Endodermal cell (in vitro differentiated cells): Measurements from ENCODE around the gene PIP5KL1. TPM values are rescaled to one million over a fixed set of nuclear protein-coding genes. Genes with fewer than 3 reads are reported as not detected.
A peak's percentile ranks its signal among the peaks of the same experiment; 100 is the strongest.

ENCODE experiments used
- DNase-seq: peaks from one replicate; pipeline ENCODE4 v3.0.0-alpha.2; 2017
- H3K27ac ChIP-seq: 2 replicates; pipeline ENCODE4 v1.5.1; 2013; ENCODE audit warnings: mild to moderate bottlenecking, low read depth, low read length, moderate library complexity
- H3K27me3 ChIP-seq: 2 replicates; pipeline ENCODE4 v1.6.1; 2013; ENCODE audit warnings: mild to moderate bottlenecking, low read length, moderate library complexity; ENCODE audit not compliant: insufficient read depth, control insufficient read depth, poor library complexity, severe bottlenecking
- H3K36me3 ChIP-seq: 2 replicates; pipeline ENCODE4 v1.7.0; 2013; ENCODE audit warnings: mild to moderate bottlenecking, low read length, moderate library complexity; ENCODE audit not compliant: control insufficient read depth, insufficient read depth
- H3K4me1 ChIP-seq: one replicate; pipeline ENCODE4 v1.7.0; 2013; ENCODE audit warnings: low read length; ENCODE audit not compliant: control insufficient read depth, insufficient read depth
- H3K4me3 ChIP-seq: 2 replicates; pipeline ENCODE4 v1.5.1; 2013; ENCODE audit warnings: mild to moderate bottlenecking, low read length, moderate library complexity
- H3K9ac ChIP-seq: 2 replicates; pipeline ENCODE4 v1.6.1; 2013; ENCODE audit warnings: mild to moderate bottlenecking, low read length, moderate library complexity; ENCODE audit not compliant: poor library complexity, severe bottlenecking; ENCODE audit errors: extremely low read depth
- H3K9me3 ChIP-seq: 2 replicates; pipeline ENCODE4 v1.6.1; 2013; ENCODE audit warnings: mild to moderate bottlenecking, low read length, moderate library complexity; ENCODE audit not compliant: control insufficient read depth
- H3K27ac Mint-ChIP-seq: 2 replicates; pipeline ENCODE4 v1.8.0; 2020; ENCODE audit warnings: mixed read lengths
- H3K27me3 Mint-ChIP-seq: 2 replicates; pipeline ENCODE4 v1.8.0; 2021; ENCODE audit warnings: mild to moderate bottlenecking, mixed read lengths; ENCODE audit not compliant: insufficient read depth
- H3K36me3 Mint-ChIP-seq: 2 replicates; pipeline ENCODE4 v1.8.0; 2020; ENCODE audit warnings: low read depth, mixed read lengths
- H3K4me1 Mint-ChIP-seq: 2 replicates; pipeline ENCODE4 v1.8.0; 2020; ENCODE audit warnings: mixed read lengths
- H3K4me3 Mint-ChIP-seq: 2 replicates; pipeline ENCODE4 v1.8.0; 2020; ENCODE audit warnings: mild to moderate bottlenecking, moderate library complexity, mixed read lengths
- H3K9me3 Mint-ChIP-seq: 2 replicates; pipeline ENCODE4 v1.8.0; 2020; ENCODE audit warnings: mild to moderate bottlenecking, mixed read lengths
- CTCF ChIP-seq: fragments of 200-600 bp; sonication (generic); conservative IDR thresholded peaks from 2 replicates; pipeline ENCODE4 v1.5.0; 2021; ENCODE audit warnings: antibody characterized with exemption, mild to moderate bottlenecking
- WGBS, 2 experiments: methylation state at CpG; one replicate each; pipeline versions ENCODE4 v1.1.5 to v1.1.7; 2013; ENCODE audit warnings: missing lambda C conversion rate in 2 of 2, mixed read lengths in 1 of 2; ENCODE audit not compliant: insufficient coverage in 1 of 2, insufficient read length in 1 of 2; 5-methylcytosine and 5-hydroxymethylcytosine counted together
- total RNA-seq, 2 donors: library from RNA; stranded (reverse); fragmentation: NEBNext Ultra II Directional in 1 of 2; extraction: Animal tissue kit (Norgen Biotek cat#: 25700) in 1 of 2; gene quantifications; 2 replicates in 1 of 2; 3 replicates in 1 of 2; pipeline ENCODE4 v1.2.1, GENCODE V29; 2021

PIP5KL1 gene
- total RNA-seq, 2 donors from 2014 or later, result 6.6 to 9.3 TPM

DNA sequence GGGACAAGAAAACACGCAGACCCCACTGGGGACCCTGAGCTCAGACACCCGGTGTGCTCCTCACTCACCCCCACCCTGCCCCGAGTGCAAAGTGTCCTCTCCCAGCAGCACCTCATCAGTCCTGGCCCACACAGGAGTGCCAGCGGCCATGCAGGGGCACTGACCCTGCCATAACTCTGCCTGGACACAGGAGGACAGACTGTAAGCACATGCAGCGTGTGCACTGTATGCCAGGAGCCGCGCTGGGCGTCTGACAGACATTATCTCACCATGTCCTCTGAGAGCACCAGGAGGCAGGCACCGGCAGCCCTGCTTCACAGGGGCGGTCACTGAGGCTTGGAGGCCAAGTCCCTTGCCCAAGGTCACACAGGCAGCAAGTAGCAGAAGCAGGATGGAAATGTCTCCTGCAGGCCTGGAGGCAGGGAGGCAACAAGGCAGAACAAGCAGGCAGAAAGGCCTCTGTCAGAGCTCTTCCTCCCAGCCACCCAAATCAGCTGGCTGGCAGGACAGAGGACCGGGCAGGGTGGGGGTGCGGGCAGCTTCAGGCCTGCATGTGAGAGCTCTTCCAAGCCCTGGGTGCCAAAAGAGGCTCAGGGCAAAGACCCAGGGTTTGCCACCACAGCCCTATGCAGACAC is 41.8 kb upstream of the PIP5KL1 start:
- H3K9me3 Mint-ChIP-seq, result no peaks in the 10 kb centered on the region
- H3K27me3 Mint-ChIP-seq, result no peaks in the 10 kb centered on the region
- no peaks in the 10 kb centered on the region for H3K9me3 ChIP-seq
- no peak for TF ChIP-seq CTCF
- peak overlapping the region; percentile 84 for H3K27ac Mint-ChIP-seq
- no peaks in the 10 kb centered on the region for H3K27me3 ChIP-seq
- H3K4me1 ChIP-seq, result peaks cover 26% of the 10 kb centered on the region
- H3K4me1 Mint-ChIP-seq, result peaks cover 42% of the 10 kb centered on the region
- no peak overlapping the region for H3K9ac ChIP-seq
- no peak overlapping the region for H3K4me3 ChIP-seq
- peak overlapping the region; percentile 65 for H3K27ac ChIP-seq
- 87 to 91% methylated on average over 10 to 12 of the region's 12 CpGs for WGBS, 2 experiments
- peak; percentile 50 for DNase-seq
- peaks cover 5% of the 10 kb centered on the region for H3K36me3 Mint-ChIP-seq
- H3K4me3 Mint-ChIP-seq, result no peak overlapping the region
- H3K36me3 ChIP-seq, result peaks cover 3% of the 10 kb centered on the region

GRCh38 chr9:127971357-127972235 is 41.0 kb upstream of the PIP5KL1 start:
- Mint-ChIP-seq H3K27ac (peak overlapping the region; percentile 84), H3K36me3 (peaks cover 5% of the 10 kb centered on the region), H3K9me3 (no peaks in the 10 kb centered on the region), H3K27me3 (no peaks in the 10 kb centered on the region), H3K4me3 (no peak overlapping the region), H3K4me1 (peaks cover 48% of the 10 kb centered on the region)
- no peaks in the 10 kb centered on the region for H3K27me3 ChIP-seq
- peak; percentile 69 for DNase-seq
- TF ChIP-seq CTCF, result no peak
- 54 to 60% methylated on average over 9 to 20 of the region's 20 CpGs for WGBS, 2 experiments
- peak overlapping the region; percentile 65 for H3K27ac ChIP-seq
- no peak overlapping the region for H3K9ac ChIP-seq
- no peak overlapping the region for H3K4me3 ChIP-seq
- H3K4me1 ChIP-seq, result peaks cover 23% of the 10 kb centered on the region
- peaks cover 3% of the 10 kb centered on the region for H3K36me3 ChIP-seq
- H3K9me3 ChIP-seq, result no peaks in the 10 kb centered on the region

- WGBS, 2 experiments, result 77 to 80% methylated on average over 11 to 16 of the region's 16 CpGs
- Histone ChIP-seq H3K36me3 (peaks cover 3% of the 10 kb centered on the region), H3K4me1 (peaks cover 23% of the 10 kb centered on the region), H3K9ac (no peak overlapping the region), H3K9me3 (no peaks in the 10 kb centered on the region), H3K27ac (peak overlapping the region; percentile 10), H3K27me3 (no peaks in the 10 kb centered on the region), H3K4me3 (no peak overlapping the region)
- no peaks in the 10 kb centered on the region for H3K27me3 Mint-ChIP-seq
- no peak for DNase-seq
- H3K4me1 Mint-ChIP-seq, result peaks cover 44% of the 10 kb centered on the region
- peak overlapping the region; percentile 87 for H3K27ac Mint-ChIP-seq
- no peak for TF ChIP-seq CTCF
- peaks cover 5% of the 10 kb centered on the region for H3K36me3 Mint-ChIP-seq
- H3K4me3 Mint-ChIP-seq, result no peak overlapping the region
- no peaks in the 10 kb centered on the region for H3K9me3 Mint-ChIP-seq
Observed at GRCh38 chr9:127970401-127971313, 40.1 kb upstream of the PIP5KL1 start.
